BLaER1 (cell line): ENCODE data around the gene TECR.
A peak's percentile ranks its signal among the peaks of the same experiment; 100 is the strongest.

Experiments
- H3K27ac ChIP-seq: shearing (Covaris generic); formaldehyde crosslinking; 2 replicates; pipeline ENCODE4 v1.8.1; 2022
- H3K27me3 ChIP-seq: shearing (Covaris generic); formaldehyde crosslinking; 2 replicates; pipeline ENCODE4 v1.8.1; 2022
- H3K36me3 ChIP-seq: shearing (Covaris generic); formaldehyde crosslinking; 2 replicates; pipeline ENCODE4 v1.8.1; 2022
- H3K4me1 ChIP-seq: shearing (Covaris generic); formaldehyde crosslinking; 2 replicates; pipeline ENCODE4 v1.8.1; 2022
- H3K4me2 ChIP-seq: shearing (Covaris generic); formaldehyde crosslinking; 2 replicates; pipeline ENCODE4 v1.8.1; 2022
- H3K4me3 ChIP-seq: shearing (Covaris generic); formaldehyde crosslinking; 2 replicates; pipeline ENCODE4 v1.8.1; 2022
- H3K9ac ChIP-seq: shearing (Covaris generic); formaldehyde crosslinking; 2 replicates; pipeline ENCODE4 v1.8.1; 2022
- H3K9me3 ChIP-seq: shearing (Covaris generic); formaldehyde crosslinking; 2 replicates; pipeline ENCODE4 v1.8.1; 2022
- H4K20me1 ChIP-seq: shearing (Covaris generic); formaldehyde crosslinking; 2 replicates; pipeline ENCODE4 v1.8.1; 2022
- Cebpa-rat ChIP-seq: shearing (Covaris generic); IDR thresholded peaks from 2 replicates; pipeline ENCODE4 v1.8.1; 2022

Gene TECR

DNA sequence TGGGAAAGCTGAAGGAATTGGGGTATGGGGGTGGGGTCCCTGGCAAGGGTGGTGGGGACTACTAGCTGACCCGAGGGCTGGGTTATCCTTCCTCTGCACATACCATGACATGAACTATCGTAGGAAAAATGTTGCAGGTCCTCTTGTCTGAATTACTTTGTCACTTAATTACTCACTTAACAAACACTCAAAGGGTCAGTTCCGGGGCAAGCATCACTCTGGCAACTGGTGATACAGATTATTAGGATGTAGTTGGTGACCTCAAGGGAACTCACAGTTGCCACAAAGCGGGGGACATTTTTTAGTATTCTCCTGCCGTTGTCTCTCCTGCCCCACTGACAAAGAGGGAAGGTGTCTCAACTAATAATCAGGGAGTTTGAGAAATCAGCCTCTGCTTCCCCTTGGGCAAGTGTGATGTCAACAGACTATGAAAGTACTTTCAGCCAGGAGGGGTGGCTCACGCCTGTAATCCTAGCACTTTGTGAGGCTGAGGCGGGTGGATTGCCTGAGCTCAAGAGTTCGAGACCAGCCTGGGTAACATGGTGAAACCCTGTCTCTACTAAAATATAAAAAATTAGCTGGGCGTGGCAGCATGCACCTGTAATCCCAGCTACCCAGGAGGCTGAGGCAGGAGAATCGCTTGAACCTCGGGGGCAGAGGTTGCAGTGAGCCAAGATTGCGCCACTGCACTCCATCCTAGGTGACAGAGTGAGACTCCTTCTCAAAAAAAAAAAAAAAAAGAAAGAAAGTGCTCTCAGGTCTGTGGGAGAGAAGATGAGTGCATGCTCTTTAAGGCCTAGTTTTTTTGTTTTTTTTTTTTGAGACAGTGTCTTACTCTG is 21.5 kb upstream of the TECR start:
- H3K9me3 ChIP-seq, result no peaks in the 10 kb centered on the region
- H3K4me3 ChIP-seq, result no peak overlapping the region
- H3K4me1 ChIP-seq, result peaks cover 29% of the 10 kb centered on the region
- H3K36me3 ChIP-seq, result peaks cover 6% of the 10 kb centered on the region; the same call in 1 of the 2 replicates
- H3K9ac ChIP-seq, result no peak overlapping the region
- H4K20me1 ChIP-seq, result 0 out of 2 replicates have a peak, but pooled peaks cover under 1% of the 10 kb centered on the region
- H3K4me2 ChIP-seq, result no peak overlapping the region
- H3K27me3 ChIP-seq, result no peaks in the 10 kb centered on the region
- TF ChIP-seq Cebpa-rat, result no peak
- no peak overlapping the region for H3K27ac ChIP-seq

DNA sequence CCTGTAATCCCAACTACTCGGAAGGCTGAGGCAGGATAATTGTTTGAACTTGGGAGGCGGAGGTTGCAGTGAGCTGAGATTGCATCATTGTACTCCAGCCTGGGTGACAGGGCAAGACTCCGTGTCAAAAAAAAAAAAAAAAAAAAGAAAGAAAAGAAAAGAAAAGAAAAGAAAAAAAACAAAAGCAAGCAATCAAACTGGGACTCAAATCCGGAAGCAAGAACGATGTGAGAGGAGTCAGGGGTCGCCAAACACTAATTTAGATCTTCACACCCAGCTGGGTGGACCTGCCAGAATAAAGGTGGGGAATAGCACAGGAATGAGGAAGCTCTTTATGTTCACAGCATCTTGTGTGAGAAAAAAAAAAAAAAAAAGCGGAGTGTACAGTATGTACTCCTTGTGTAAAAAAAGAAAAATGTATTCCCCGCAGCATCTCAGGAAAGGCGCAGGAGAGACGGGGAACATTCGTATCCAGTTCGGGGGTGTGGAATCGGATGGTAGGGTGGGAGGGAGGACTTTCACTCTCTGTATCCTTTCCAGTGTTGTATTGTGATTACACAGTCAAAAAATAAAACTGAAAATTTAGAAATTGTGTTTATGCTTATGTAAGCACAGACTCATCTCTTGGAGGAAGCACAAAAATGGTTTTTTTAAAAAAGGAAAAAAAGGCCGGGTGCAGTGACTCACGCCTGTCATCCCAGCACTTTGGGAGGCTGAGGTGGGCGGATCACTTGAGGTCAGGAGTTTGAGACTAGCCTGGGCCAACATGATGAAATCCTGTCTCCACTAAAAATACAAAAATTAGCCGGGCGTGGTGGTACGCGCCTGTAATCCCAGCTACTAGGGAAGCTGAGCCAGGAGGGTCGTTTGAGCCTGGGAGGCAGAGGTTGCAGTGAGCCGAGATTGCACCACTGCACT is 18.8 kb upstream of the TECR start:
- peaks cover 27% of the 10 kb centered on the region for H4K20me1 ChIP-seq
- no peak overlapping the region for H3K4me3 ChIP-seq
- H3K4me2 ChIP-seq, result no peak overlapping the region
- no peaks in the 10 kb centered on the region for H3K27me3 ChIP-seq
- TF ChIP-seq Cebpa-rat, result no peak
- H3K36me3 ChIP-seq, result peaks cover 32% of the 10 kb centered on the region
- H3K9ac ChIP-seq, result no peak overlapping the region
- H3K4me1 ChIP-seq, result peaks cover 43% of the 10 kb centered on the region
- no peaks in the 10 kb centered on the region for H3K9me3 ChIP-seq
- H3K27ac ChIP-seq, result no peak overlapping the region

DNA sequence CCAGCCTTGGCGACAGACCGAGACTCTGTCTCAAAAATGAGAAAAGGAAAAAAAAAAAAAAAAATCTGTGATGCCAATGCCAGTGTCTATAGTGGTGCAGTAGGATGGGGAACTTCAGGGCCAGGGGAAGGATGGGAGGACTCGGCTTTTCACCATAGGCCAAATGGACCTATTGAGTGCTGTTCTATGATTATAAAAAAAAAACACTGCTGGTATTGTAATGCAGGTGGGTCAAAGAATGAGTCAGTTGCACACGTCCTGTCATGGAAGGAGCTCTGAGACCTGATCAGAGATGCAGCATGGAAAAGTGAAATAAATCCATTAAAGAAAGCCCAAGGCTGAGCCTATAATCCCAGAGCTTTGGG is 18.2 kb upstream of the TECR start:
- Histone ChIP-seq H3K27ac (no peak overlapping the region), H3K9ac (no peak overlapping the region), H3K4me1 (peaks cover 48% of the 10 kb centered on the region)

DNA sequence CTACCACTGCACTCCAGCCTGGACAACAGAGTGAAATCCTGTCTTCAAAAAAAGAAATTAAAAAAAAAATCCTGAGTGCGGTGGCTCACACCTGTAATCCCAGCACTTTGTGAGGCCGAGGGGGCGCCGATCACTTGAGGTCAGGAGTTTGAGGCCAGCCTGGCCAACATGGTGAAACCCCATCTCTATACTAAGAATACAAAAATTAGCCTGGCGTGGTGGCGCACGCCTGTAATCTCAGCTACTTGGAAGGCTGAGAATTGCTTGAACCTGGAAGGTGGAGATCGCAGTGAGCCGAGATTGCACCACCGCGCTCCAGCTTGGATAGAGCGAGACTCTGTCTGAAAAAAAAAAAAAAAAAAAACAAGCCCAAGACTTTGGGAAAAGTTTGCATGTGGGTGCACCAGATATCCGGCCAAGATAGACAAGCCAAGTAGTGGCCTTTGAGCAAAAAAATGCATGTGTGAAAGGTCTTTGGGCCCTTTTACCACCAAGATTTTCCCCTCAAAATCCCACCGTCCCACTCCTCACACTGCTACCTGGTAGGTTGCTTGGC is 16.9 kb upstream of the TECR start:
- Histone ChIP-seq H3K27me3 (no peaks in the 10 kb centered on the region), H3K36me3 (peaks cover 45% of the 10 kb centered on the region), H3K9me3 (no peaks in the 10 kb centered on the region), H3K4me1 (peaks cover 44% of the 10 kb centered on the region), H3K4me3 (no peak overlapping the region), H3K27ac (no peak overlapping the region), H3K4me2 (no peak overlapping the region), H4K20me1 (peaks cover 46% of the 10 kb centered on the region), H3K9ac (no peak overlapping the region)
- no peak for TF ChIP-seq Cebpa-rat

More for the DNA sequence above, 18.2 kb upstream of the TECR start:
- H4K20me1 ChIP-seq, result peaks cover 34% of the 10 kb centered on the region
- no peaks in the 10 kb centered on the region for H3K9me3 ChIP-seq
- H3K4me2 ChIP-seq, result no peak overlapping the region
- no peak overlapping the region for H3K4me3 ChIP-seq
- peaks cover 39% of the 10 kb centered on the region for H3K36me3 ChIP-seq
- TF ChIP-seq Cebpa-rat, result no peak
- no peaks in the 10 kb centered on the region for H3K27me3 ChIP-seq

DNA sequence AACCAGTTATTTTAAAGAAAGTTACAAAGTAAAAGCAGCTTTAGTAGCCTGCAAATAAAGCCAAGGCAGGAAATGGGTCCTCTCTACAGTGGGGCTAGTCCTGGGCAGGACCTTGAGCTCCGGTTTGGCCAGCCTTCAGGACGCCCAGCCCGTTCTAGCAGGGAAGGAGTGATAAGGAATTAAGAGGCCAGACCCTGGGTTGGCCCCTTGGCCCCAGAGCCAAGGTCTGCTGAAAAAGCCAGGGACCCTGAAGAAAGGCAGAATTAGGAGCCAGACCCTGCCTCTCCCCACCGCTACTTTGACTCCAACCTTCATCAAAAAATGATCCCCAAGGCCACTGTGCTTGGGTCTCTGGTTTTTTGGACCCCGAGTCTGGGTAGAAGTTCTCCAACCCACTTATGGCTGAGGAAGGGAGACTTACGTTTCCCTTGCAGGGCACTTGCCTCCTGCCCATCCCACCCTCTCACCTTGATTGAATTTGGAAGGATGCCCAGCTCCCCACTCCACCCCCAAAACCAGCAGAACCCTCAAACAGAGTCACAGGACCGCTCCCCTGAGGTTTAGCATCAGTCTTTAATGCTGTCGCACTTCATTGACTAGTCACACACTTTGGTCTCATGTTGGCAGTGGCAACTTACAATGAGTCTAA is 15.1 kb upstream of the TECR start:
- peak overlapping the region; percentile 98 for H3K4me2 ChIP-seq
- peaks cover 45% of the 10 kb centered on the region for H3K36me3 ChIP-seq
- no peaks in the 10 kb centered on the region for H3K9me3 ChIP-seq
- H3K4me1 ChIP-seq, result peaks cover 50% of the 10 kb centered on the region
- no peak for TF ChIP-seq Cebpa-rat
- peak overlapping the region; percentile 98; the same call in 1 of the 2 replicates for H3K9ac ChIP-seq
- H4K20me1 ChIP-seq, result peaks cover 53% of the 10 kb centered on the region
- H3K4me3 ChIP-seq, result no peak overlapping the region
- peak overlapping the region; percentile 20; the same call in 1 of the 2 replicates for H3K27ac ChIP-seq
- H3K27me3 ChIP-seq, result no peaks in the 10 kb centered on the region

DNA sequence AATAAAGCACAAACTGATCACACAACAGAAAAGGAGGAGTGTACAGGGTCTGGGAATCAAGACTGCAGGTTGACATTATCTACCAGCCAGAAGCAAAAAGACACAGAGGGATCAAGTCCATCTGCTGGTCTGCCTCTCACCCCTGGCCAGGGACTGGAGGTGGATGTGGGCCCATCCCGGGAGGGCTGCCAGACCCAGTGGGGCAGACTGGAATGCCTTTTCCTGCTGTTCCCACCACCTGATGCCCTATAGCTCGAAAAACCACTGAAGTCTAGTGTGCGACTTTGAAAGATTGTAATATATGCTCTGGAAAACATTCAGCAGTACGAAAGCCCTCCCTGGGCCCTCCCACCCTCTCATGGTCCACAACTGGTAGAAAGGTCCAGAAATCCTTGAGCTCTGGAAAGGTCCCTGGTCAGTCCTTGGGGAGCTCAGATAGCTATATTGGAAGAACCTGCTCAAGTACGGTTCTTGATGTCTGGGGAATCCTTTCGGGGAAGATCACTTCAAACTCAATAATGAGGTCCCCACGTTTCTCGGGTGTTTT is 13.8 kb upstream of the TECR start:
- peaks cover 60% of the 10 kb centered on the region for H3K4me1 ChIP-seq
- H3K4me2 ChIP-seq, result peak overlapping the region; percentile 98
- H3K27ac ChIP-seq, result no peak overlapping the region

DNA sequence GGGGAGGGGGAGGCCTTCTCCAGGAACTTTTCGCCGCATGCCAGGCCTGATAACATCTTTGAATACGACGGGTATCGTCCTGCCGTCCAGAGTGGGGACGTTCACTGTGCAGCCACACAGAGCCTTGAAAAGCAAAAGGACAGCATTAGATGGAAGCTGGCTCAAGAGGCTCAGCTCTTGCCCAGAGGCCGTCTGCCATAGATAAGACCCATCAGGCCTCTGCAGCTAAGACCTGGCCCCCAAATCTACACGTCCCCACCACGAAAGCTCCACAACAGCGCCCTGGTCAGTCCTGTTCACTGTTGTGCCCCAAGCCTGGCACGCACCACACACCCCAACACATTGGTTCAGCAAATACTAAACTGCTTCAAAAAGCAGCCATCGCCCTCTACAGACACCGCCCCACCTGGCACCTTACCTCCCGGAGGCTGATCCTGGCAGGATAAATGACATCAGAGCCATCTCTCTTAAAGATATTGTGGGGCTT is 13.3 kb upstream of the TECR start:
- Histone ChIP-seq H4K20me1 (peaks cover 53% of the 10 kb centered on the region), H3K4me1 (peaks cover 55% of the 10 kb centered on the region), H3K27ac (0 out of 2 replicates have a peak overlapping the region, but pooled peaks have one; percentile 22)

More for the DNA sequence above, 13.8 kb upstream of the TECR start:
- Histone ChIP-seq H3K36me3 (peaks cover 45% of the 10 kb centered on the region), H3K9me3 (no peaks in the 10 kb centered on the region), H4K20me1 (peaks cover 53% of the 10 kb centered on the region), H3K4me3 (peak overlapping the region; percentile 98; the same call in 1 of the 2 replicates), H3K27me3 (no peaks in the 10 kb centered on the region), H3K9ac (peak overlapping the region; percentile 98)
- no peak for TF ChIP-seq Cebpa-rat

DNA sequence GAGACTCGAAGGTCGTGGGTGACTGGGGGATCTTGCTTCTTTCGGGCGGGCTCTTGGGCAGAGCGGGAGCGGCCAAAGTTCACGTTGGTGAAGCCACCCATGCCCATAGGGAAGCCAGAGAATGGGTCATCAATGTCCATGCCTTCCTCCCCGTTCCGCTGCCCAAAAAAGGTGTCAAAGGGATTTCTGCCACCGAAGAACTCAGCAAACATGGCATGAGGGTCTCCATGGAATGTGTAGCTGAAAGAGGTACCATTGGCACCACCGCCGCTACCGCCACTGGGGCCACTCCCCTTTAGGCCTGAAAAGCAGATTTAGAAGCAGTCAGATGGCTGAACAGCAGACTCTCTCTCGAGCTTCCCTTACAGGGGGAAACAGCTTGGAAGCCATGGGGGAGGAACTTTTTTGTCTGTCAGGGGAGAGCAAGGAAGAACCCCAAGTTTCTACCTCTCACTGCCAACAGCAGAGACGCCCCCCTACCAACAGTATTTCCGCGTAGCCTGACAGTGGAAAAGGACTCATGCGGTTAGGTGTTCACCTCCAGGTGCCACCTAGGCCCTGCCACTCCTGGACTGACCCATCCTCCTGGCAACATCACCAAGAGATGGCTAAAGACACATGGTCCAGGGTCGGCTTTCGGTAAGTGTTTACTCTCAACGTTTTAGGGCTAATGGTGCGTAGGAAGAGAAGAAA is 12.5 kb upstream of the TECR start:
- Histone ChIP-seq H3K9ac (peak overlapping the region; percentile 98), H3K9me3 (no peaks in the 10 kb centered on the region), H3K4me1 (peaks cover 57% of the 10 kb centered on the region), H3K4me2 (peak overlapping the region; percentile 98), H3K36me3 (peaks cover 45% of the 10 kb centered on the region), H3K27ac (peak overlapping the region; percentile 96), H3K4me3 (peak overlapping the region; percentile 98), H3K27me3 (no peaks in the 10 kb centered on the region), H4K20me1 (peaks cover 53% of the 10 kb centered on the region)
- TF ChIP-seq Cebpa-rat, result no peak

More for the DNA sequence above, 13.3 kb upstream of the TECR start:
- Histone ChIP-seq H3K9ac (peak overlapping the region; percentile 98), H3K9me3 (no peaks in the 10 kb centered on the region), H3K36me3 (peaks cover 45% of the 10 kb centered on the region), H3K4me2 (peak overlapping the region; percentile 98), H3K4me3 (peak overlapping the region; percentile 98), H3K27me3 (no peaks in the 10 kb centered on the region)
- TF ChIP-seq Cebpa-rat, result no peak
